Stimulated activated CD4-positive, alpha-beta T cell treated with anti-CD3 and anti-CD28 coated beads, Interleukin-1b, Interleukin-23, amount 100 ng/mL, for 24 hours (primary cell): ENCODE results near the gene APIP.
"Not testable (repeated sequence)": the region's sequence is repeated elsewhere in the genome, so short reads cannot be mapped to it uniquely, and the experiment has no call there.

ENCODE experiments used
- DNase-seq, 4 experiments: peaks; one replicate each; pipeline ENCODE4 v3.0.0-alpha.2; 2020; ENCODE audit warnings: low read depth in 4 of 4, low spot score in 1 of 4

APIP gene

GRCh38 chr11:34926101-34926830, 10.1 kb upstream of the APIP start:
- no peak for DNase-seq

GRCh38 chr11:34924714-34925113, 8.5 kb upstream of the APIP start:
- DNase-seq, result no peak

- DNase-seq, result no peak
Measured at GRCh38 chr11:34921156-34921555, 5.0 kb upstream of the APIP start.

- no peak for DNase-seq
Measured at GRCh38 chr11:34916843-34917770, 928 bp upstream of the APIP start.

- DNase-seq, result no peak
Measured at GRCh38 chr11:34915136-34916014, 804 bp downstream of the APIP start.

- not testable (repeated sequence) for DNase-seq
Measured at GRCh38 chr11:34913556-34913955, 2.6 kb downstream of the APIP start.

GRCh38 chr11:34911676-34912075, 4.5 kb downstream of the APIP start:
- DNase-seq, result no peak

DNA sequence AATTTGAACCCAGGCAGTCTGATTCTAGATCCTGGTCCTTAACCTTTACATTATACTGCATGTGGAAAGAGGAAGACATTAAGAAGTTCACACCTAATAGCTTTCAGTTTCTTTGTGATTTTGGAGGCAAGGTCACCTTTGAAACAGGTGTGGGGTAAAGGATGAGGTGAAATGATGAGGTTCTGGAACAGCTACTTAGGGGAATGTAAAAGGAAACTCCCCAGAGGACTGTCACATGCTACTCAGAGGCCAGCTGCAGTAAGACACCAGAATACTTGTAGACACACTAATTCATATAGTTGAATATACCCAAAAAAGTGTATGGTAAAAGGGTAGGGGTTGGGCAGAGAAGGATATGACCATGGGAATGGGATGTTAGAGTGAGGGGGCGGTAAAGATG, 5.4 kb downstream of the APIP start:
- no peak for DNase-seq

DNA sequence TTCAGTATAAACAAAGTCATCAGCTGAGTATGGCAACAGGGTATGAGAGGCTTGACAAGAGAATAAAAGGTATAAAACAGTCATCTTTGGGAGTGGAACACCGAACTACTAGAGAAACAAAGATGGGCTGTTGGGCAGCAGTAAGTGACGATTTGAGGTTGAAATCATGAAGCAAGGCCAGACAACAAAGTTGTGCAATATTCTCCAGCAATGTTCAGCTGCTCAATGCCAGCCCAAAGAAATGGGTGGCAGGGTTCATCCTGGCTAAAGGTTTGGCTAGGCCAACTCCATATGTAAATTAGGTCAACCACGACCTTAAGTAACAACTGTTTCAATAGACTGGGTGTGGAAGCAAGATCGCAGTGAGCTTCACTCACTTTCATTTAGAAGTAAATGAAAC, 6.2 kb downstream of the APIP start:
- DNase-seq, result no peak

- DNase-seq, result no peak
Measured at GRCh38 chr11:34909415-34909814, 6.8 kb downstream of the APIP start.

DNA sequence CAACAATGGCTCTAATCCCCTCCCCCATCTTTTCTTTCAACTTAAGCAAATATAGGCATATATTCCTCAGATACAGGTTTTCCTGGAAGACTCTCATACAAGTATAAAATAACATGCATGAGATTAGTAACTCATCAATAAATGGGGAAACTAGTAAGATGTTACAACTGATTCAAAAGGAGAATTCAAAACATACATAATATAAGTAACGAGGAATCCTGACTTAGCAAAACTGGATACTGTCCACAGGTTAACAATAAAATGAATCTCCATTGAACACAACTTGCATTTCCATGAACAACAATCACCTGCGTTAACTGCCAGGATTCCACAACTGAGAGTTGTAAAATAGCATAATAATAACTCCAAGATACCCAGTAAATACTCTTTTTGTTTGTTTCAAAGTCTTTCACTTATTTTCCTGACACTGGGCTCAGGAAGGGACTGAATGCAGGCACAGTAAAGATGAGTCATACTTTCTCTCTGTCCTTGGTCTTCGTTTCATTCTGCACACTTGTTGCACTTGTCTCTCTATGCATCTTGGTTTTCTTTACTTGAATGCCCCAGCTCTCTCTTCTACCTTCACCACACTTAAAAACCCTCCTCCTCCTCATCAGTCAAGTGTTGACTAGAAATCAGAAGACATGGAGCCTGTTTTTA, 8.1 kb downstream of the APIP start:
- DNase-seq, result no peak

DNA sequence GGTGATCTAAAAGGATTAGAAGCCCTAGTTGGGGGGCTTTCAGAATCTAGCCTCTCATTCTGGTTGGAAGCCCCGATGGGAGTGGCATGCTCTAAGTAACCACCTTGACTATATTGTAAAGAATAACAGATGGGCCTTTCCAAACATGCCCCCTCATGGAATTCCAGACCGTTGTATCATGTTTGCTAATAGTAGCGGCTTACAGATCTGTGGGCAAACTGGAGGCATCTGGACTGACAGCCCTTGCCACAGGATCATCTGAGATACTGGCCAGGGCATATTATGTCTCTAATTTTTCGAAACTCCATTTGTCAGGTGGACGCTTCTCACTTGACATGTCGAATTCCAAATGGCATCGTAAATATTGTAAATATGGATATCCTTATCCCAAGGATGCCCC, 10.5 kb downstream of the APIP start:
- DNase-seq, result no peak

GRCh38 chr11:34904421-34904955, 11.7 kb downstream of the APIP start:
- DNase-seq, result no peak

- no peak for DNase-seq
Measured at GRCh38 chr11:34899633-34900016, 16.6 kb downstream of the APIP start.

GRCh38 chr11:34898474-34898873, 17.7 kb downstream of the APIP start:
- no peak for DNase-seq

DNA sequence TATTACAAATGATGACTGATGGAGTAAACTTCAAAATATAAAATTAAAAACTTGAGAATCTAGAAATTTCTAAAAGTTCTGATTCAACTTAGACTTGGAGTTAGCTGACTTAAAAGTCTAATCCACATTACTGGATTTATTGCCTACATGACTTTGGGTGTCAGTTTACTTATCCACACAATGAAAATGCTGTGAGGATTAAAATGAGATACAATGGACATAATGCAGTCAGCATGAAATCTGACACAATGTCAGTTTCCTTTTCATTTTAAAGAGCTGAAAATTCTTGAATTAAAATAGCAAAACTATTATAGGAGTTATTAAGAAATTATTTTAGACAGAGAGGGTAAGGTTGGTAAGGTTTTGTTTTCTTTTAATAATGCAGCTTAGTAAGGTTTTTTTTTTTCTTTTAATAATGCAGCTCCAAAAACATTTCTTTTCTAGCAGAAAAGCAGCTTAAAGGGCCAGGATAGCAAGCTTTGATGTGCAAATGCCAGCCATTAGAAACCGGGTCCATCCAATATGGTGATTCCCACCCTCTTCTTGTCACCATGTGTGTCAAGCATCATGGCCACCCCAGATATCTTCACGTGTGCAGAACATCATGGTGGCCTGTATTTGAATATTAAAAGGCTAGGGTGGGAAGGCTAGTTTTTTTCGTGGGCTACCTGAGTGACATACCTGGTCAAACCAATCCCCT, 18.9 kb downstream of the APIP start:
- DNase-seq, result no peak

- DNase-seq, result not testable (repeated sequence)
Measured at GRCh38 chr11:34896191-34896590, 20.0 kb downstream of the APIP start.

GRCh38 chr11:34893416-34893815, 22.8 kb downstream of the APIP start:
- DNase-seq, result no peak

DNA sequence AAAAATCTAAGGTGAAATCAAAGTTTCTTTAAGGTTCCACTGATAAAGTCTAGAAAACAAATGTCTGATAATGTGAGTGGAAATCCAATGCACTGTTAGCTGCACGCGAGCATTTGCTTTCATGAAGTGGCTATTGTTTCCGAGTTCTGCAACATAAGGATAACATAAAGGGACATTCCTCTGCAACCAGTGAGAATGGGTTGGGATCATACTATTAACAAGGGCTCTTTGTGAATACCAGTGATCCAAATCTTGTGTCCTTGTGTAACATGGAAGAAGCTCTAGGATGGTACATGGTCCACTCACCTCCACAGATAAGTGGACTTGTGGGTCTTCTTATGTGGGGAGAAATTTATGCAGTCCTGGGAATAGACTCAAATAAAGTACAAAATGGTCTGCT, 24.6 kb downstream of the APIP start:
- DNase-seq, result no peak

- DNase-seq, result no peak
Measured at GRCh38 chr11:34890812-34891211, 25.4 kb downstream of the APIP start.
